Colon (tissue), 2 donors: ENCODE data around the gene CNPPD1.

Experiments
- FAIRE-seq: peaks from 2 replicates; lab custom pipeline; 2012; peaks lifted over from hg19 to GRCh38; lab: Jason Lieb, UNC
- donor health status: control.
- donor health status: control.

The CNPPD1 gene

DNA sequence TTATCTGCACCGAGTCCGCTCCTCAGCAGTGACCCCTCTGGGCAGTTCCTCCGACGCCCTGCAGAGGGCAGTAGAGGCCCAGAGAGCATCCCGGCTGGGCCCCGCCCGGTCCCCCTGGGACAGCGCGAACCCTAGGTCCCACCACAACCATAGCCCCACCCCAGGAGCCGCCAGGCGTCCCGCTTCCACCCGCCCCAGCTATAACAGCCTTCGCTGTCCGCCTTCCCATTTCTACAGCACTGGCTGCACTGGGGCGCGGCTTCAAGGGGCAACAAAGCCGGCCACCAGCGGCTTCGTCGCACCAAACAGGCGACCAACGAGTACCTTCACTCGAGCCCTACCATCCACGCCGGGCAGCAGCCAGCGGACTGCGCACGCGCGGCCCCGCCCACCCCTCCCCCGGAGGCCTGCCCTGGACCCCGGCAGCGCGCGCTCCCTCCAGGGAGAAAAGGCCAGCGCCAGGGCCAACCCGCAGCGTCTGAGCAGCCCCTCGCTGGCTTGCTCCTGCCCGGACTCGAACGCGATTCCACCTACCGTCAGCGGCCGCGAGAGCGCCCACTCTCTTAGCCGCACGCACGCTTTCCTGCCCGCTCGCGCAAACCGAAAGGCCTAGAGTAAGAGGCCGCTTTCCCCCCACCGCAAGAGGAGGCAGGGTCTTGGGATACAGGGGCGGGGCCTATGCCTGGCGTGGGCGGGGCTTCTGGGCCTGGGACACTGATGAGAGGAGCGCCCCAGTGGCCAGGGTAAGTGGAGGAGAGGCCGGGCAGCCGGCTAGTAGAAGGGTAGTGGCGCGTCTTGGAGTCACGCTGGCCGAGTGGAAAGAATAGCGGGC lies 16.3 kb downstream of the CNPPD1 start, which contains the start of gene NHEJ1:
Gene NHEJ1, minus strand, starts transcription at position 630 of the 832 bp plus-strand sequence. CDS start 2,453 bp downstream, outside the sequence.
- FAIRE-seq = no peak

- FAIRE-seq = no peak
These were observed 16.9 kb downstream of the CNPPD1 start for GRCh38 chr2:219159771-219160185.

DNA sequence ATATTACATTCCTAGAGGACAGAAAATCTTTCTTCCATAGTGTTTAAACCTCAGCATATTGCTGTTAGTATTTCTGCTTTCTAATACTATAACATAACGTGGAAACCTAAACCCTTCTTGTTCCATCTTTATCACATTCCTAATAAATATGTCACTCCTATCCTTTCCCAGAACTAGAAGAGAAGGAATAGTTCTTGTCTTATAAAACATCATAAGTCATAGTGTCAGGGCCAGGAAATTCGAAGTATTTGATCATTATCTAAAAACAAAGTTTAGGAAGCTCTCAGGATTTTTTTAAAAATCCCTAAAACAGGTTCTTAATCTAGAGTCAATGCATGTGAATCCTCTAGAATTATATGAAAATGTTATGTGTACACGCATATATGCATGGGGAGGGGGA lies 18.1 kb downstream of the CNPPD1 start:
- FAIRE-seq = no peak

DNA sequence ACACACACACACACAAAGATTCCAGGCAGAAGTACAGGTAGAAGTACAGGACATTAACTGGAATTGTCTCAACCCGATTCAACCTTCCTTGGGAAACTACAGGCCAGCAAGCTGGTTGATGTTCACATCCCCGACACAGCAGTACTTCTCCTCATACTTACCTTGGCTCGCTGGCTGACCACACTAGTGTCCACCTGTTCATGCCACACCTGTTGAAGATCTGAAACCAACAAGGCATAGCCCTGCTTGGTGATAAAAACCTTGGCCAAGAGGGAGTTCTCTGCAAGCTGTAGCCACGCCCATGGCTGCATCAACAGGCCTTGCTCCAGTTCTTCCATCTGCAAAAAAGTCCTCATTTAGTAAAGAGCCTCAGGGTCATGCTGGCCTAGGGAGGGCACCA lies 18.7 kb downstream of the CNPPD1 start:
- FAIRE-seq = no peak

- no peak for FAIRE-seq
These were observed 19.3 kb downstream of the CNPPD1 start for GRCh38 chr2:219157396-219157795.

DNA sequence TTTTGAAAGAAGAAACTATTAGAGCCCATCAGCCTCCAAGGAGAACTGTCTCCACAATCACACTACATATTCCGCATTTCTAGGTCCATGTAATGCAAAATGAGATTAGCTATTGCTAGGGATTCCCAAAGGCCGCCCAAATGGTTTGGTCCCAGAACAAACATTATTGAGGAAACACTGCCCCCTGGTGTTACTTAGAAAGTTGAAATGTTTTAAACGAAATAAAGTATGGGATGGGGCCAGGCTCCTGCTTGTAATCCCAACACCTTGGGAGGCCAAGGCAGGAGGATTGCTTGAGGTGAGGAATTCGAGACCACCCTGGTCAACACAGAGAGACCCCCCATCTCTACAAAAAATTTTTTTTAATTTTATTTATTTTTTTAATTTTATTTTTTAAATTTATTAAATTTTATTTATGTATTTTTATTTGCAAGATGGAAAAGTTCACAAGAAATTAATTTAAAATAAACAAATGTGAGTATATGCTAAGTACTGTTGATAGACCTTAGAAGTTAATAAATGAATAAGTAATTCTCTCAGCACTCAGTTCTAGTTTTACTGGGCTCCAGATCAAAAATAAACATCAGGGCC lies 21.6 kb downstream of the CNPPD1 start:
- FAIRE-seq = no peak

DNA sequence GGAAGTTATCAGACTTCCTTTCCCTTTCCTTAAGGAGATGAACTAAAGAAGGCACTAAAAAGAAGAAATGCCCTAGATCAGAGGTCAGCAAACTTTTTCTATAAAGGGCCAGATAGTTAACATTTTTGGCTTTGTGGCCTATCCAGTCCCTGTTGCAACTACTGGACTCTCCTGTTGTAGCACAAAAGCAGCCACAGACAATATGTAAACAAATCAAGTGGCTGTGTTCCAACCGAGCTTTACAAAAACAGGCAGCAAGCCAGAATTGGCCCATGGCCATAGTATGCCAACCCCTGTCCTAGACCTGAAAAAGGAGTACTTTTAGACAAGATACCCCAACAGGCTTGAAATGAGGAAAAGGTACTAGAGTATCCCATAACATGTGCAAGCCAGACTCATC lies 27.1 kb downstream of the CNPPD1 start:
- no peak for FAIRE-seq

GRCh38 chr2:219142329-219142728 lies 34.4 kb downstream of the CNPPD1 start:
- FAIRE-seq = no peak

- no peak for FAIRE-seq
These were observed 36.0 kb downstream of the CNPPD1 start for GRCh38 chr2:219140722-219141121.

DNA sequence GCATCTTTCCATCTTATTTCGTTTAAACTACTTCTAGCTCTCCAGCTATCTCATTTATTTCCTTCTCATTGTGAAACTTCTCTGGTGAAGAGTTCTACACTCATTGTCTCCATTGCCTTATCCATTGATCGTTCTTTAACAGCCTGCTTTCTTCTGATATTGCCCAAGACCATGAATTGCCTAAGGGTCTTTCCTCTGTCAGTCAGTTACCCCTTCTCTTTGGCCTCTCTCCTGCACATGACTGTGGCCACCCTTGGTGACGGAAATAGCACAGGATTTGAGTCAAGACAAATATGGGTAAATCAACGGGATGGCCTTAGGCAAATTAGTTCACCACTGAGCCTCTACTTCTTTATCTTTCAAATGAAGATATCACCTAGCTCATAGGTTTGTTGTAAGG lies 42.7 kb downstream of the CNPPD1 start:
- no peak for FAIRE-seq

- no peak for FAIRE-seq
These were observed 45.0 kb downstream of the CNPPD1 start for GRCh38 chr2:219131744-219132143.

- no peak for FAIRE-seq
These were observed 45.4 kb downstream of the CNPPD1 start for GRCh38 chr2:219131327-219131726.

DNA sequence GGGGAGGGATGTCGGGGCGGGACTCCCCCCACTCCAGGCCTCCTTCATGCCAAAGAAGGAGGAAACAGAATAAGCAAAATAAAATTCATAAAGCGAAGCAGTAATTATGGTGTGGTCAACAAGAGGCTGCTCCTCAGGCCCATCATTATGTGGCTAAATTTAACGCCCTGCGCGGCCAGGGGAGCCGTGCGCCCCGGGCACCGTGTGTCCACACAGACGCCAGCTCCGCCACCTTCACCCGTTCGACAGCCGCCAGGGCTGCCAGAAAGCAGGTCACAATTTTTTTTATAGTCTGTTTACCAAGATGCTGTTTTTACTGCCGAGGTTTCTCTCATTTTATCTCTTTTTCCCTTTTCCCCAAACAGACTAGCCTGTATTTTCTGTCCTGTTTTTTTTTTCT lies 47.1 kb downstream of the CNPPD1 start:
- FAIRE-seq = no peak

- FAIRE-seq = no peak
These were observed 48.3 kb downstream of the CNPPD1 start for GRCh38 chr2:219128396-219128795.

DNA sequence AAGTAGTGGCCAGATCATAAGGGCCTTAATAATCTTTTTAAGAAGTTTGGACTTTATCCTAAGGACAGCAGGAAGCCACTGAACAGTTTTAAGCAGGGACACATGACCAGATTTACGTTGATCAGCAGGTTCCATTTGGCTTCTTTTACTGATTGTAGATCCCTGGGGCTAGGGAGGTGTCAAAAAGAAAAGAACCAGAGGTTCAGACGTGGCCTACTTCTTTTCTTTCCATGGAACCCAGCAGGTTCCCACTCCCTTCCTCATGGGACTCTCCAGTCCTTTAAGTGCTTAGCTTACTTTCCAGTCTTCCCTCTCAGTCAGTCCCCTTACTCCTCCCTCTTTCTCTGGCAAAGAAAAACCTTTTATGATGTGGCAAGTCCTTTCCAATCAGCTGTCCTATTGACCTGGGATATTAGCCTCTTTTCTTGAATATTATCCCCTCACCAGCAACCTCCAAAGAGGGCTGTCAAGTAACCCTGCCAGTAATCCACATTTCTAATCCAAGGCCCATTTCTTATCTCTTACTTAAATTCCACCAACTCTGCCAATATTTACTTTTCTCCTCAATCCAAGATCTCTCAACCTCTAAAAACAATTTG lies 49.6 kb downstream of the CNPPD1 start:
- no peak for FAIRE-seq

DNA sequence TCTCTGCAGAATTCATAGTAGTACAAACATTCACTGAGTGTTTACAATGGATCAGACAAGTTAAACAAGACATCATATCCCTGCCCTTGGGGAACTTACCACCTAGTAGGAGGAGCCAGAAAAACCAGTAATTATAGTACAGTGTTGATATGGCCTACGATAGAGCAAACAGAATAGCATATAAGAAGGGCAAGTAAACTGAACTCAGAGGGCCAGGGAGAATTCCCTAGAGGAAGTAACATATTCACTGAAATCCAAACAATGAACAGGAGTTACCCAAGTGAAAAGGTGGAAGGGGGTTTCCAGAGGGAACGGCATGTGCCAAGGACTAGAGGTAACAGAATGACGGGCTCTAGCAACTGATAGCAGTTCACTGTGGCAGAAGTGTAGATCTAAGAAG lies 50.2 kb downstream of the CNPPD1 start:
- no peak for FAIRE-seq

DNA sequence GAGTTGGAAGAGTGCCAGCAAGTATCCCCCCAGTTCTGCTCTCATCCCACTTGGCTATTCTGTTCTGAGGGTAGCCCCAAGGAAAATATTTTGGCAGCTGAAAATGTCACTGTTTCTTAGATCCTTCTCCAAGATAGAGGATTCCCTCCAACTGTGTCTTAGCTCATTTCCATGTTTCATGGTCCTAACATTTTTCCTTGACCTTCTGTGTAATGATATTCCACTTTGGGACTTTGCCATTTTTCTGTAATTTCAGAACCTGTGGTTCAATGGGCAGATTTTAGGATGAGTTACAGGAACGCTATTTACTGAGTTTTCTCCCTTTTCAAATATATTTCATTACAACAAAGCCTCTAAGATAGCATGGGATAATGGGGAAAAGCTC lies 50.8 kb downstream of the CNPPD1 start:
- no peak for FAIRE-seq

DNA sequence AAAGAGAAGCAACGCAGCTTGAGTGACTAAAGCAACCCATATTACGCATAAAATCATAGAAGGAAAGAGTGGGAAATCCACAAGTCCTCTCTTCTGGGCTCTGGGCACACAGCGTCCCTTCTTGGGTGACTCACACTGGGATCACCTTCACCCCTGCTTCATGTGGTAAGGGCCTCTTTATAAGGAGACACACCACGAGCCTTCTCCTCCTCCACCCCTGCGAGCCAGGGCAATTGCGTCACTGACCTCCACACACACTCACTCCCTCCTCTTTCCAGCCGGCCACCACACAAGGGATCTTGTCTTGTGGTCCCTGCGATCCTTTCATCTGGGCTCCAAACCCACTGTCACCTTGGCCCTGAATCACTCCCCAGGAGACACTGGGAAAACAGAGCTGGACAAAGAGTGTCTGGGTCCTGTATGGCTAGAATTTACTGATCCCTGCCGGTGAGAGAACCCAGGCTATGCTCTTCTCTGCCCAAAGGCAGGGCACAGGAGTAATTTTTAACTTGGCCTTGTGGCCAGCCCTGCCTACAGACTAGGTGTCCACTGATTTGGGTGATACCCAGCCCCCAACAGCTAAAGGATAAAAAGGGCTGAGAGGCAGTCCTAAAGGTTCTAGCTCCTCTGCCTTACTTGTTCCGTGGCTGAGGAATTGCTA lies 51.4 kb downstream of the CNPPD1 start:
- no peak for FAIRE-seq

DNA sequence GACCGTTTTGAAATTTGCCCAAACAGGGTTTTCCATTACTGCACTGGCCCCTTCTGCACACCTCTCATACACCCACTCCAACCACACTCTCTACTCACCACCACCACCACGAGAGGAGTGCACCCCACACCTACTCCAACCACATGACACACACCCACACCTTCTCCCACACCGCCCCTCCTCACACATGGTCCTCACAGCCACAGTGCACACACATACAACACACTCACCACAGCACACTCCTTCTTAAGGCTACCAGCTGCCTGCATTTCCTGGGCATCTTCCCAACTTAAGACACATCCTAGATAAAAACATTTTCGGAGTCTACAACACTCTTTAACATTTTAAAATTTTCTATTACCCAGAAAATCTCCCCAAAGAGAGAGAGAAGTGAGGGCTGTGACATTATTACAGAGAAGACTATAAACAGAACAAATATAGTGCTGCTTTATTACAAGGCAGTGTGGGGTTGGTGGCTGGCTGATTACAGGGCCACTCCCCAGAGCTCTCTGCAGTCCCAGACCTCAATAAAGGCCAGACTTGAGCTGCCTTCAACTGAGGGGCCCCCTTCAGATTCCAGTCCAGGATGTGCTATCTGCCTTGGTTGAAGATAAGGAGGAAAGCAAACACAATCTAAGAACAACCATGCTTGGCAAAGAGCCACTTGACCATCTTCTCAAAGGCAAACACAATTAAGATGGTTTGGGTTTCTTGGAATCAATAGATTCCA lies 52.2 kb downstream of the CNPPD1 start:
- FAIRE-seq = no peak

GRCh38 chr2:219123356-219124135 lies 53.2 kb downstream of the CNPPD1 start:
- FAIRE-seq = no peak
